ENCODE data around the gene TCTN3.
"Not testable (repeated sequence)": the region's sequence is repeated elsewhere in the genome, so short reads cannot be mapped to it uniquely, and the experiment has no call there.

The TCTN3 gene

DNA sequence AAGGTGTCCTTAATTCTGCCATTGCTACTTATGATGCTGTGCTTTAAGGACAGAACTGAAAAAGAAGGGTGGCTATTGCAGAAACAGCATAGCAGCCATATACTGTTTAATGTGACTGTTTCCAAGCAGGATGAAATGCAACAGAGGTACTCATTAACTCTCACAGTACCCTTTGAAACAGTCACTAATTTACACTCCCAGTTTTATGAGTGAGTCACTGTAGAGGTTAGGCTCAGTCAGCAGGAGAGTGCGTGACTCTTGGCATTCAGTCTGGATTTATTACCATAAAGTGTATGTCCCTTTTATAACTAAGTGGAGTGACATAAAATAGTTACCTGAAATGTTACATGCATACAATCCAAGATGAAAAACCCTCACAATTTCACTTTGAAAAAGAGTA, 64.9 kb downstream of the TCTN3 start:
- no peak for DNase-seq (ENCODE audit: low read depth)

DNA sequence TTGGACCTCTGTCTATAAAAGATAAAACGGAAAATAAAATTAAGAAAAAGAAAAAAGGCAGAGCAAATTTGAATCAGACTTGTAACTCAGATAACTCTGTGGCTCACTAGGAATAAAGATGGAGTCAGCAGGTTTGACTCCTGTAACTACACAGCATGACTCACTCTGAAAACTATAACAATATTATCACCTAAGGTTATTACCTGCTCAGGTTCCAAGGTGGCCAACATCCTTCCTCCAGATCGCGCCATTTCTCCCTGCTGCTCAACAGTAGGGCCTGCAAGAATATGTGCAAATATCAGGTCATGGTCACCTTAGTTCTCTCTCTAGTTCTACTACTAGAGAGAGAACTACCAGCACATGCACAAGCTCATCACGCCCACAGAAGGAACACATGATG, 67.2 kb downstream of the TCTN3 start:
- DNase-seq (ENCODE audit: low read depth), result no peak

DNA sequence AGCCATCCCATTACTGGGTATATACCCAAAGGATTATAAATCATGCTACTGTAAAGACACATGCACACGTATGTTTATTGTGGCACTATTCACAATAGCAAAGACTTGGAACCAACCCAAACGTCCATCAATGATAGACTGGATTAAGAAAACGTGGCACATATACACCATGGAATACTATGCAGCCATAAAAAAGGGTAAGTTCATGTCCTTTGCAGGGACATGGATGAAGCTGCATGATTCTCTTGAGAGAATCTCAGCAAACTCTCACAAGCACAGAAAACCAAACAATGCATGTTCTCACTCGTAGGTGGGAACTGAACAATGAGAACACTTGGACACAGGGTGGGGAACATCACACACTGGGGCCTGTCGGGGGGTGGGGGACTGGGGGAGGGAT, 73.3 kb downstream of the TCTN3 start:
- not testable (repeated sequence) for DNase-seq (ENCODE audit: low read depth)

DNA sequence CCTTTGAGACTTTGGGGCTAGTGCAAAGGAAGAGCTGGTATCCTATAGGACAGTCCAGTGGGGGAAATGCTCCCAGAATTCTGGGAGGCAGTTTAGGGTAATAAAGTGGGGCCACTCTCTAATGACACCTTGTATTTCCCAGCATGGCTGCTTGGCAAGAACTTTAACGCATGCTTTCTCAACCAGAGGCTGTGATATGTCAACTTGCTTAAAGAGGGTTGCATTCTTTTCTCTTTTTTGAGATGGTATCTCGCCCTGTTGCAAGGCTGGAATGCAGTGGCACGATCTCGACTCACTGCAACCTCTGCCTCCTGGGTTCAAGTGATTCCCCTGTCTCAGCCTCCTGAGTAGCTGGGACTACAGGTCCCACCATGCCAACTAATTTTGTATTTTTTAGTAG, 75.6 kb downstream of the TCTN3 start:
- DNase-seq (ENCODE audit: low read depth), result no peak

DNA sequence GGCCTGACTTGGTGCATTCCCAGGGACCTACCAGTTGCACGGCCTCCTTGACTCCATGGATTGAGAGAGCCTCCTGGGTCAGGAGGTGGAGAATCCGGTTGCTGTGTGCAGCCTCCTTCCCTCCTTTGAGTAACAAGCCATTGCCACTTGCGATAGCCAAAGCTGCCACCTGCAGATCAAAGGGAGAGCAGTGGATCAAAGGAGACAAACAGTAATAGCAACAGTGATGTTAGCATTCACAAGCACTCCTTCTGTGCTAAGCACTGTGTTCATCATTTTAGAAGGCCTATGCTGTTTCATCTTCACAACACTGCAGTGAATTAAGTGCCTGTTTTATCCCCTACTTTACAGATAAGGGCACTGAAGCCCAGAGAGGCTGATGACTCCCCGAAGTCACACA, 77.3 kb downstream of the TCTN3 start:
- DNase-seq (ENCODE audit: low read depth), result no peak

Measured in CMK (cell line).